Erythroblast (primary cell): ENCODE data around the gene KIF1B.

Experiments used
- GATA1 ChIP-seq: IDR thresholded peaks from 2 replicates; pipeline ENCODE4 v1.6.1; 2011; ENCODE audit warnings: low read depth, mild to moderate bottlenecking, control low read depth, low read length, moderate library complexity
- POLR2A ChIP-seq: IDR thresholded peaks from 2 replicates; pipeline ENCODE4 v1.6.1; 2011; ENCODE audit warnings: mild to moderate bottlenecking, low read length

GRCh38 chr1:10271869-10272268 lies 61.5 kb downstream of the KIF1B start:
- TF ChIP-seq GATA1 (no peak), POLR2A (no peak)
